Ishikawa (cell line): Measurements from ENCODE around the gene NGF.

Source experiments
- CEBPB ChIP-seq: IDR thresholded peaks from 2 replicates; pipeline ENCODE4 v1.6.1; 2012
- CREB1 ChIP-seq: IDR thresholded peaks from 2 replicates; pipeline ENCODE4 v1.6.1; 2012; ENCODE audit warnings: low read depth
- EGR1 ChIP-seq: IDR thresholded peaks from 2 replicates; pipeline ENCODE4 v1.6.1; 2012
- EP300 ChIP-seq: IDR thresholded peaks from 2 replicates; pipeline ENCODE4 v1.6.1; 2012; ENCODE audit warnings: borderline replicate concordance
- FOXM1 ChIP-seq: IDR thresholded peaks from 2 replicates; pipeline ENCODE4 v1.6.1; 2012; ENCODE audit warnings: low read depth, borderline replicate concordance
- NFIC ChIP-seq: IDR thresholded peaks from 2 replicates; pipeline ENCODE4 v1.6.1; 2012
- RAD21 ChIP-seq: IDR thresholded peaks from 2 replicates; pipeline ENCODE4 v1.6.1; 2012; ENCODE audit warnings: low read depth
- TAF1 ChIP-seq: IDR thresholded peaks from 2 replicates; pipeline ENCODE4 v1.6.1; 2012; ENCODE audit warnings: low read depth, mild to moderate bottlenecking
- TCF12 ChIP-seq: IDR thresholded peaks from 2 replicates; pipeline ENCODE4 v1.6.1; 2012; ENCODE audit warnings: low read depth
- TEAD4 ChIP-seq: IDR thresholded peaks from 2 replicates; pipeline ENCODE4 v1.6.1; 2012
- YY1 ChIP-seq: IDR thresholded peaks from 2 replicates; pipeline ENCODE4 v1.6.1; 2012; ENCODE audit warnings: low read depth
- ZBTB7A ChIP-seq: IDR thresholded peaks from 2 replicates; pipeline ENCODE4 v1.6.1; 2012; ENCODE audit warnings: low read depth
- TF ChIP-seq, protein P1 (sequence below): IDR thresholded peaks from 2 replicates; pipeline ENCODE4 v1.6.1; 2012
- TF ChIP-seq, protein P2 (sequence below): IDR thresholded peaks from 2 replicates; pipeline ENCODE4 v1.6.1; 2012
- TF ChIP-seq, protein P3 (sequence below): IDR thresholded peaks from 2 replicates; pipeline ENCODE4 v1.6.1; 2012; ENCODE audit warnings: low read depth, mild to moderate bottlenecking

NGF gene

DNA sequence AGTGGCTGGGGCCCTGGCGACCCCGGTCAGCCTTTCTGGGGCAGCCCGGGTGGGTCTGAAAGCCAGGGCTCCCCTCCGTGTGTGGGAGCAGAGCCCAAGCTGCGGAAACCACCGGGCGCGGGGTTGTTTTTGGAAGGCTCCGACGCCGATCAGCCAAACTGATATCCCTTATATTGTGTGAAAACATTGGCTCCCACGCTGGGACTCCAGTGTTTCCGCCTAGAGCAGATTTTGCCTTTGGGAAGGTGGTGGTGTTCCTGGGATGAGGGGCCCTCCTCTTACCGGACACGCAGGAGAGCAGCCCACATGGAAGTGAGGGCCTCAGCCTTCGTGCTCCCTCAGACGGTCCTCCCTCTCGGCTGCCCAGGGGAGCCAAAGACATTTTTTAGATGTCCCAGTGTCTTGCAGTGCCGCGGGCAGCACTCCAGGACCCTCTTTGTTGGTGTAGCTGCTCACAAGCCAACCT is 54.3 kb downstream of the NGF start:
- no peak for TF ChIP-seq ZBTB7A
- no peak for TF ChIP-seq TAF1
- no peak for TF ChIP-seq CEBPB
- no peak for TF ChIP-seq RAD21
- TF ChIP-seq YY1, result no peak
- no peak for TF ChIP-seq NFIC
- TF ChIP-seq, protein P1, sequence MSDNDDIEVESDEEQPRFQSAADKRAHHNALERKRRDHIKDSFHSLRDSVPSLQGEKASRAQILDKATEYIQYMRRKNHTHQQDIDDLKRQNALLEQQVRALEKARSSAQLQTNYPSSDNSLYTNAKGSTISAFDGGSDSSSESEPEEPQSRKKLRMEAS, result no peak
- no peak for TF ChIP-seq TEAD4
- TF ChIP-seq CREB1, result no peak
- TF ChIP-seq, protein P2, sequence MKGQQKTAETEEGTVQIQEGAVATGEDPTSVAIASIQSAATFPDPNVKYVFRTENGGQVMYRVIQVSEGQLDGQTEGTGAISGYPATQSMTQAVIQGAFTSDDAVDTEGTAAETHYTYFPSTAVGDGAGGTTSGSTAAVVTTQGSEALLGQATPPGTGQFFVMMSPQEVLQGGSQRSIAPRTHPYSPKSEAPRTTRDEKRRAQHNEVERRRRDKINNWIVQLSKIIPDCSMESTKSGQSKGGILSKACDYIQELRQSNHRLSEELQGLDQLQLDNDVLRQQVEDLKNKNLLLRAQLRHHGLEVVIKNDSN, result no peak
- TF ChIP-seq TCF12, result no peak

DNA sequence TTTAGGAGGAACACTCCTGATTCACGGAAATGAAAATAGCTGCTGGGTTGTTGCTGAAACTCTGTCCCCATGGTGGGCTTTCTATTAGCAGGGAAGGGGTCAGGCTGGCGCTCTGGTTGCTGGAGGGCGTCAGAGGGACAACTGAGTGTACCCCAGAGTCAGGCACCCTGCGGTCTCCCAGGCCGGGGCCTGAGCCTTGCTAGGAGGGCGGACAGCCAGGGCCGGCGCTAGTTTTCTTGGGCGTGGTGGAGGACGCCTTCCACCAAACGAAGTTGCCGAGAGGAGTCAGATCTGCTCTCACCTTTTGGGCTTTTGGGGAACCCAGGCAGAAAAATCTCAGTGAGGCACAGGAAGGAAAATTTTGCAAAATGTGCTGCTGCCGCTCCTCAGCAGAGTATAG is 54.8 kb downstream of the NGF start:
- TF ChIP-seq ZBTB7A (no peak), FOXM1 (no peak), TEAD4 (no peak), CREB1 (no peak), YY1 (no peak), TCF12 (no peak), RAD21 (no peak), EP300 (no peak)
- TF ChIP-seq, protein P1, result no peak
- TF ChIP-seq, protein P3, sequence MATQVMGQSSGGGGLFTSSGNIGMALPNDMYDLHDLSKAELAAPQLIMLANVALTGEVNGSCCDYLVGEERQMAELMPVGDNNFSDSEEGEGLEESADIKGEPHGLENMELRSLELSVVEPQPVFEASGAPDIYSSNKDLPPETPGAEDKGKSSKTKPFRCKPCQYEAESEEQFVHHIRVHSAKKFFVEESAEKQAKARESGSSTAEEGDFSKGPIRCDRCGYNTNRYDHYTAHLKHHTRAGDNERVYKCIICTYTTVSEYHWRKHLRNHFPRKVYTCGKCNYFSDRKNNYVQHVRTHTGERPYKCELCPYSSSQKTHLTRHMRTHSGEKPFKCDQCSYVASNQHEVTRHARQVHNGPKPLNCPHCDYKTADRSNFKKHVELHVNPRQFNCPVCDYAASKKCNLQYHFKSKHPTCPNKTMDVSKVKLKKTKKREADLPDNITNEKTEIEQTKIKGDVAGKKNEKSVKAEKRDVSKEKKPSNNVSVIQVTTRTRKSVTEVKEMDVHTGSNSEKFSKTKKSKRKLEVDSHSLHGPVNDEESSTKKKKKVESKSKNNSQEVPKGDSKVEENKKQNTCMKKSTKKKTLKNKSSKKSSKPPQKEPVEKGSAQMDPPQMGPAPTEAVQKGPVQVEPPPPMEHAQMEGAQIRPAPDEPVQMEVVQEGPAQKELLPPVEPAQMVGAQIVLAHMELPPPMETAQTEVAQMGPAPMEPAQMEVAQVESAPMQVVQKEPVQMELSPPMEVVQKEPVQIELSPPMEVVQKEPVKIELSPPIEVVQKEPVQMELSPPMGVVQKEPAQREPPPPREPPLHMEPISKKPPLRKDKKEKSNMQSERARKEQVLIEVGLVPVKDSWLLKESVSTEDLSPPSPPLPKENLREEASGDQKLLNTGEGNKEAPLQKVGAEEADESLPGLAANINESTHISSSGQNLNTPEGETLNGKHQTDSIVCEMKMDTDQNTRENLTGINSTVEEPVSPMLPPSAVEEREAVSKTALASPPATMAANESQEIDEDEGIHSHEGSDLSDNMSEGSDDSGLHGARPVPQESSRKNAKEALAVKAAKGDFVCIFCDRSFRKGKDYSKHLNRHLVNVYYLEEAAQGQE, result no peak

DNA sequence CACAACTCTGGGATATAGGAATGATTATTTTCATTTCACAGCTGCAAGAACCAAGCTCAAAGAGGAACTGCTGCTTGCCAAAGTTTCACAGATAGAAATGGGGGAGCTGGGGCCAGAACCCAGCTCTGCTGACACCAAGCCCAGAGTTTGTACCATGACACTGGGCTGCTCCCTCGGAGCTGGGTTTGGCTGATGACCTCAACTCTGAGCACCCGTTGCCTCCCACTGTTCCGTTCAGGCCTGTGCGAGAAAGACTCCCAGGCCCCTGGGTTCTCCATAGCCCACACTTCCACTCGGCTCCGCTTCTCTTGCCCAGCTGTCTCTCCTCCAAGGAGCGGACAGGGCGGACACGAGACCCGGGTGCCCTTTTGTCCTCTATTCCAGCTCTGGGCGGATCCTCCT is 55.2 kb downstream of the NGF start:
- TF ChIP-seq TEAD4, result no peak
- no peak for TF ChIP-seq TAF1
- no peak for TF ChIP-seq CEBPB

DNA sequence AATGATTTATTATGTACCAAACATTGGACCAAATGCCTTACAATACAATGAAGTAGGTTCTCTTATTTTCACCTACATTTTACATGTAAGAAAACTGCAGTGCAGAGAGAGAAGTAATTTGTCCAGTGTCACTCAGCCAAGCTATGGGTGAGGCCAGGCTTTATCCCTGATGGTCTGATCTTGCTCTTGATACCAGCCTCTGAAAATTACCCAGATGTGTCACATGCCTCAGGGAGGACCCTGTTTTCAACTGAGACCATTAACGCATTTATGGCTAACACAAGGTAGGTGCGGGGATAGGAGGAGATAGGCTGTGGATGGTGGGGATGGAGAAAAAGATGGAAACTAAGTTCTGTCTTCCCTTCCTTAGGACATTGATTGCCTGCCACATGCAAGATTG is 56.9 kb downstream of the NGF start:
- TF ChIP-seq, protein P2, result no peak
- TF ChIP-seq, protein P1, result no peak
- TF ChIP-seq YY1 (no peak), NFIC (no peak), EGR1 (no peak), TEAD4 (no peak), RAD21 (no peak), CREB1 (no peak), EP300 (no peak), CEBPB (no peak), TCF12 (no peak), ZBTB7A (no peak), TAF1 (no peak), FOXM1 (no peak)
- TF ChIP-seq, protein P3, result no peak

DNA sequence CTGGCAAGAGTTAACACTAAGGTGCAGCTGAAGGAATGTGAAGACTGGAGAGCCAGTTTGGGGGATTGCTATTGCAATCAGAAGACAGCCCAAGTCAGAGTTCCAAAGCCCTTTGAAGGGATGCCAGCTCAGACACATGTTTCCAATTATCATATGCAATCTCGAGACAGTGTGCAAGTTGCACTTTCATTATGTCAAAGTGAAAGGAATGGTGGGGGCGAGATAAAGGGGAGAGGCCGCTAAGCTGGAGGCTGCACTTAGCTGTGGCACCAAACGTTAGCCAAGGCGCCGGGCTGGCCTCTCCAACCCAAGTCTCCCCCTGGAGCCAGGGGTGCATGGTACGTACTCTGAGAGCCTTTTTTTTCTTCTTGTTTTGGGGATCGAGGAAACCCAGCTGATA is 58.0 kb downstream of the NGF start:
- TF ChIP-seq RAD21 (no peak), TCF12 (no peak), CREB1 (no peak), ZBTB7A (no peak), EP300 (no peak), YY1 (no peak), TAF1 (no peak), TEAD4 (no peak)
- TF ChIP-seq, protein P3, result no peak
